OCI-M2 (cell line): ENCODE data around the gene GIT2.
"Not testable (repeated sequence)": the region's sequence is repeated elsewhere in the genome, so short reads cannot be mapped to it uniquely, and the experiment has no call there.

Experiments
- DNase-seq: peaks from one replicate; lab custom pipeline; 2025; ENCODE audit not compliant: unreplicated experiment; lab: John Stamatoyannopoulos, UW

The GIT2 gene

DNA sequence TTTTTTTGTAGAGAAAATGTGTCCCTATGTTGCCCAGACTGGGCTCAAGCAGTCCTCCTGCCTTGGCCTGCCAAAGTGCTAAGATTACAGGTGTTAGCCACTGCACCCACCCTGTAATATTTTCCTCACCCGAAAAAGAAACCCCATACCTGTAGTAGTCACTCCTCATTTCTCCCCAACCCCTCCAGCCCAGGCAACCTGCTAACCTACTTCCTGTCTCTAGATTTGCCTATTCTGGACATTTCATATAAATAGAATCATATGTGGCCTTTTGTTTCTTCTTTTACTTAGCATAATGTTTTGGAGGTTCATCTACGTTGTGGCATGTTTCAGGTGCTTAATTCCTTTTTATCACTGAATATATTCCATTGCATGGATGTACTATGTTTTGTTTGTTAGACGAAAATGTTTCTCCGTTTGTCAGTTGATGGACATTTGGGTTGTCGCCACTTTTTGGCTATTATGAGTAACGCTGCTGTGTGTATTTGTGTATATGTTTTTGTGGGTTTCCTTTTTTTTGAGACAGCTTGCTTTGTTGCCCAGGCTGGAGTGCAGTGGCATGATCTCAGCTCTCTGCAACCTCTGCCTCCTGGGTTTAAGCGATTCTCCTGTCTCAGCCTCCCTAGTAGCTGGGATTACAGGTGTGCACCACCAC, 9.3 kb upstream of the GIT2 start:
- DNase-seq, result no peak

- no peak for DNase-seq
Observed at GRCh38 chr12:110004598-110004997, 8.4 kb upstream of the GIT2 start.

DNA sequence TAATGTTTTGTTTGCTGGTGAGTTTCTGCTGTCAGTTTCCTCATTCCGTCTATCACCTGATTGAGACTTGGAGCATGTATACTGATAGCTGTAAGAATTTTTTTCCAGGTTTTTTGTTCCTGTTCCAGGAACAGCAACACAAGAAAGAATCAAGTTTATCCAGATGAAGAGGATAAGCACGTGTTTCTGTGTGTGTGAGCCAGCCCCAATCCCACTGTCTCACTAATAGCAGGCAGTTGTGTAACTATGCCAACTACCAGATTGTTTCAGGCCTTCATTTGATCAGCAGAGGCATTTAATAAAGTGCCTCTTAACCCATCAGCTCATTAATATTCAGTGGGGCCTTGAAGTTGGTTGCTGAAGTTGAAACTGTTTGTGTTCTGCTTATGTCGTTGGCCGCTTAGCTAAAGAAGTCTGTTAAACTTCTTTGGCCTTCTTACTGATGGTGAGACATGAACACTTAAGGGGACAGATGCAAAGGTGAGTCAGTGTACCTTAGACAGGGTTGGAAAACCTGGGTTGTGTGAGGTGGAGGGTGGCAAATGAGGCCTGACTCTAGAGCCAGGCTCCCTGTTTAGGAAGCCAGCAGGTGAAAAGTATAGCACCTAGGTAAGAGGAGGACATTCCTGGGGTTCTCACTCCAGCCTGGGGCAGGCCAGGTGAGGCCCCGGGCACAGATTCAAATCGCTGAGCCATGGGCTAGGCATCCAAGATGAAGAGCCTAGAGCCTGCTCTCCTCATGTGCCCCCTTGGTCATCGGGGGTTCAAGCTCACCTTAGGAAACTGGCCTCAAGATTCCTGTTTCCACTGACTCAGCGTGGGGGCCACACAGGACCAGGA, 6.7 kb upstream of the GIT2 start:
- DNase-seq, result no peak

- no peak for DNase-seq
Observed at GRCh38 chr12:110001596-110001995, 5.4 kb upstream of the GIT2 start.

GRCh38 chr12:109999983-110000505, 3.9 kb upstream of the GIT2 start:
- DNase-seq, result no peak

GRCh38 chr12:109999649-109999971, 3.4 kb upstream of the GIT2 start:
- no peak for DNase-seq

DNA sequence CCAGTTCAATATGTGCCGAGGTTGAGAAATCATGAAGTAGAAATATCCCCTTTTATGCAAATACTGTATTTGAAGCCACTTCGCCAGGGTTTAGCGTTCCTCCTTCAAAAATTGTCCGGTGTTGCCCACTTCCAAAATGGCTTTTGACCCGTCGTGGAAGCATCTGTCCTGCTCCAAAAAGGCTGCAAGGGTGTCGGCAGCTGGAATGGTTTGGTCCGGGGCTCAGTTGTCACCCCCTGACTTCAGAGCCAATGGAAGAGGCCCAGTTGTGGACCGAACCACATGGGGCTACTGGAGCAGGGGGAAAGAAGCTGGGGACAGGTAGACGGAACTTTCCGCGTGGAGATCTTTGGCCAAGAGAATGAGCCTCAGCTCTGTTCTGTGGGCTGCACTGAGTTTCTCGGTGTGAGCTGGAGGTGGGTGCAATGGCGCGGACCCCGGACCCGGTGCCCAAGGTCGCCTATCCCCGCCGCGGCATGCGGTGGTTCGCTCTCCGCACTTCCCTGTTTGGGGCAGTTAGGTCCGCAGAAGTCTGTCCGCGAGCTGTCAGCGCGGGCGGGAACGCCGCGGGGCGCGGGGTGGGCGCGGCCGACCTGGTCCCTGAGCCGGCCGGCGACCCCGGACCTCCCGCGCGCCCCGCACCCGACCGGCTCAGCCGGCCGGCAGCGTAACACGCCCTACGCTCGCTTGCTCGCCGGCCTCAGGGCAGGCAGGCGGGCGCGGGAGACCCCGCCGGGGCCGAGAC, 2.9 kb upstream of the GIT2 start, which contains the start of gene ANKRD13A:
Gene ANKRD13A (plus strand): TSS at position 527 of the 745 bp plus-strand sequence. CDS start 259 bp downstream, outside the sequence.
- peak; percentile 79 for DNase-seq

GRCh38 chr12:109998241-109998903, 2.2 kb upstream of the GIT2 start:
- DNase-seq, result no peak

- DNase-seq, result no peak
Observed at GRCh38 chr12:109997393-109997792, 1.2 kb upstream of the GIT2 start.

DNA sequence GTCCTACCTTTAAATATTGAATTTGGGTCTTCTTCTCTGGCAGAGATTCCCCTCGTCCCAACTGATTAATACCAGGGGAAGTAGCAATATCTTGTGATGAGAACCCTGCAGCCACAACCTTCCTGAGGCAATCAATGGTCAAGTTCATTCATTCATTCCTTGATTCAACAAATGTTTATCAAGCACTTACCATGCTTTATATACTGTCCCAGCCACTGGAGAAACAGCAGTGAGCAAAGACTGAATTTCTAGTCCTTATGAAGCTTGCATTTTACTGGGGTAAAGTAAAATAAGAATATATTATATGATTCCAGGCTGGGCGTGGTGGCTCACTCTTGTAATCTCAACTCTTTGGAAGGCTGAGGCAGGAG, 300 bp upstream of the GIT2 start:
- no peak for DNase-seq

- DNase-seq, result no peak
Observed at GRCh38 chr12:109995361-109995685, 845 bp downstream of the GIT2 start.

DNA sequence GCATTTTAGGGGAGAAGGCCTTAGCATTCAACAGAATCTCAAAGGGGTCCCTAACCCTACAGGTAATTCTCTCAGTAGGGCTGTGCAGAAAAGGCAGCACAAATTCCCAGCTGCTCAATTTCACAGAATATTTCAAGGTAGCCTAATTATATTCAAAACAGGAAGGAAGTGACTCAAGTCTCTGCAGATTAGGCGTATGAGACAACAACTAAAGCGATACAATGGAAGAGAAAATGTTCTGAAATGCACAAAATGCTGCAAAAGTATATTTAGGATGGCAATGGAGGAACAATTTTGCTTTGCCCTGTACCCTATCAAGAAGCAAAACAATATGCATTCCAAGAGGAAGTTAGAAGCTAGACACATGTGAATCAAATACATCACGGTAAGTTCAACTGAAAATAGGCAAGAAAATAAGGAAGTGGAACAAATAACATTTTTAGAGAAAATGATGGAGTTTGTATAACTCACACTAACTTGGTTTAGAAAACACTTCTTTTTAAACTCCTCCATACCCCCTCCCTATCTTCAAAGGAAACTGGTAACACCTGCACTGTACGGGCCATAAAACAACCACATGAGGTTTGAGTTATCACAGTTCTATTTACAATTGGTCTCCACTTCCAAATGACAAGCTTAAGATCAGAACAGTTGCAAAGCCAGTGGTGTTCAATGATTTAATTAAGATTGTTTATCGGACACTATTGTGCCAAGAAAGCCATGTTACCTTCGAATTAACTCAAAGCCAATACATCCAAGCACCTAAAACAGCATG, 1.6 kb downstream of the GIT2 start:
- no peak for DNase-seq

- no peak for DNase-seq
Observed at GRCh38 chr12:109993091-109993490, 3.1 kb downstream of the GIT2 start.

GRCh38 chr12:109991586-109991985, 4.6 kb downstream of the GIT2 start:
- no peak for DNase-seq

DNA sequence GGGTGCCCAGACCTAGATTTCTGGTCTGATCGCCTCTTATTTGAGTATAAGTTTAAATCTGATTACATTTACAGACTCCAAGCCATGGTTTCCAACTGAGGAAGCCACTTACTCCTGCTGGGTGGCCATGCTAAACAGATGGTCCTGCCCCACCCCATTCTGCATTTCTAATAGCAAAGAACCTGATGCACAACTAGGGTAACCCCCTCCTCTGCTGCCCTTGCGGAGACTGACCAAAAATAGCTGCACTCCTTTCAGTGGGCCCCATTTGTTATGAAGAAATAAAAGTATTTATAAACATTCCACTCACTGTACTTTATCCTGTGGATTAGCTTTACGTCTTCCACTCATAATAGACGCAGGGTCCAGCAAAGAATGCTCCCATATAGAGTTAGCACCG, 6.8 kb downstream of the GIT2 start:
- no peak for DNase-seq

DNA sequence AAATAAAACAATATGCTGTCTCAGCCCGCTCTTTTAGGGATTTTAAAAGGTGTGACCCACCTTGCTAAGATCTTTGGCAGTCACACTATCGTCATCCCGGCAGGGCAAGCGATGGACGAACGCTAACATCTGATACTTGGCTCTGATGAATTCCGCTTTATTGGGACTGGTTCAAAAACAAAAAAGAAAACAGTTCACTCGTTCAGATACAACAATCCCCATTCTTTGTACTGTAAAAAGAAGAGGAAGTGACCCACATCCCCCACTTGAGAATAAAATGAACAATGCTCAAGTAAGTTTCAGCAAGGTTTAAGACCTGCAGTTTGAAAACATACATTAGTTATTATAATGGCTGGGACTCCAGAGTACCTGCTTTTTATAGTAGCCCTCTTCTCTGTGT, 7.3 kb downstream of the GIT2 start:
- DNase-seq, result no peak

DNA sequence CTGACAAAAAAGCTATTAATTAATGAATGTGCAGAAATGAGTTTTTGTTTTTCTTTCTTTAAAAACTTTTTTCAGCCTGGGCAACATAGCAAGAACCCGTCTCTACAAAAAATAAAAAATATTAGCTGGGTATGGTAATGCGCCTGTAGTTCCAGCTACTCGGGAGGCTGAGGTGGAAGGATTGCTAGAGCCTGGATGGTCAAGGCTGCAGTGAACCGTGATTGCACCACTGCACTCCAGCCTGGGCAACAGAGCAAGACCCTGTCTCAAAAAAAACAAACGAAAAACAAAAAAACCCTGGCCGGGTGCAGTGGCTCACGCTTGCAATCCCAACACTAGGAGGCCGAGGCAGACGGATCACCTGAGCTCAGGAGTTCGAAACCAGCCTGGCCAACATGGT, 7.9 kb downstream of the GIT2 start:
- no peak for DNase-seq

GRCh38 chr12:109987615-109988014, 8.6 kb downstream of the GIT2 start:
- no peak for DNase-seq

GRCh38 chr12:109986236-109986635, 9.9 kb downstream of the GIT2 start:
- DNase-seq, result not testable (repeated sequence)

DNA sequence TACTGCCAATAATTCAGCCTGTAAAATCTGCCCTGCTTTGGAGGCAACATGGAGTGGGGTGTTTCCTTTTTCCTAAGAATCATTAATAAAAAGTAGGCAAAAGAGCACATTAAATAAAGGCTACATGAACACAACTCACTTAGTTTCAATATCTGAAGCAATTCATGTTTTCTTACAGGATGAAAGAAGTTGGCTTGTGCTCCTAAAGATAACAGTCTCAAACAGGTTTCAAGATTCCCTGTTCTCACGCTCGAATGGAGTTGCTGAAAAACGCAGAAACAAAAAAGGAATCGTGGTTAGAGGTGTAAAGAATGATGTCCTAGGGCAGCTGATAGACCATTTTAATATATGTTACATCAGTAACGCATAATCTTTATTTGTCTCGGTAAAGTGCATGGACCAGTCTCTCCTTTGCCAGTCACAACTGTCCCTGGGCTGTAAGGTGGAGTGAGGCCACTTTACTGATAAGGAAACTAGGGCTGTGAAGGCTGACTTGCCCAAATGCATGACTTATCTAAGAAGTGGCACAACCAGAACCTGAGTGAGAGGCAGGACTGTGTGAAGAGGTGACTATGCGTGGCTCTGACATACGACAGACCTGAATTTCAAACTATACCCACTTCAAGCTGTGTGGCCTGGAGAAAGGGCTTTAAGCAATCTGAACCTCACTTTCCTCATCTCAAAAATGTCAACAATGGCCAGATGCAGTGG, 12.6 kb downstream of the GIT2 start:
- DNase-seq, result no peak
